Esophagus (tissue), 2 donors: ENCODE data around the gene GRHL1. TPM values are rescaled to one million over a fixed set of nuclear protein-coding genes. Genes with fewer than 3 reads are reported as not detected.
"Not testable (repeated sequence)": the region's sequence is repeated elsewhere in the genome, so short reads cannot be mapped to it uniquely, and the experiment has no call there.

Experiments
- H3K27ac ChIP-seq, 2 donors: one replicate each; pipeline ENCODE4 v1.5.1; 2013; ENCODE audit warnings: low read depth in 2 of 2, mild to moderate bottlenecking in 2 of 2, inconsistent platforms in 1 of 2, low read length in 1 of 2, moderate library complexity in 1 of 2
- H3K27me3 ChIP-seq, 2 donors: one replicate each; pipeline ENCODE4 v1.6.1; 2013; ENCODE audit warnings: low read length in 2 of 2, control low read depth in 1 of 2, mild to moderate bottlenecking in 1 of 2; ENCODE audit not compliant: insufficient read depth in 2 of 2, control insufficient read depth in 1 of 2
- H3K36me3 ChIP-seq, 2 donors: one replicate each; pipeline ENCODE4 v1.6.1; 2013; ENCODE audit warnings: low read length in 1 of 2; ENCODE audit not compliant: control insufficient read depth in 2 of 2, insufficient read depth in 2 of 2
- H3K4me1 ChIP-seq, 2 donors: one replicate each; pipeline ENCODE4 v1.6.1; 2013; ENCODE audit warnings: low read length in 1 of 2; ENCODE audit not compliant: control insufficient read depth in 2 of 2, insufficient read depth in 2 of 2
- H3K4me3 ChIP-seq, 2 donors: one replicate each; pipeline ENCODE4 v1.5.1; 2013; ENCODE audit warnings: low read length in 2 of 2, mild to moderate bottlenecking in 2 of 2, low read depth in 1 of 2, moderate library complexity in 1 of 2
- H3K9me3 ChIP-seq, 2 donors: one replicate each; pipeline ENCODE4 v1.6.1; 2013; ENCODE audit warnings: mild to moderate bottlenecking in 2 of 2, low read depth in 1 of 2, low read length in 1 of 2, moderate library complexity in 1 of 2; ENCODE audit not compliant: control insufficient read depth in 2 of 2, insufficient read depth in 1 of 2
- WGBS, 2 donors: extraction: QIAGEN DNeasy Blood & Tissue Kit; methylation state at CpG; one replicate each; pipeline ENCODE4 v1.1.7; 2013; 5-methylcytosine and 5-hydroxymethylcytosine counted together
- polyA plus RNA-seq, 2 donors: library from polyadenylated mRNA; stranded (reverse); fragments of 200-250 nt; gene quantifications; one replicate each; pipeline ENCODE4 v1.2.3, GENCODE V29; 2013
- donor health status: healthy with polysubstance abuse.
- donor health status: Bipolar disorder and iron deficiency.

Gene GRHL1
- polyA plus RNA-seq, 2 donors: 61.8 to 94.7 TPM

DNA sequence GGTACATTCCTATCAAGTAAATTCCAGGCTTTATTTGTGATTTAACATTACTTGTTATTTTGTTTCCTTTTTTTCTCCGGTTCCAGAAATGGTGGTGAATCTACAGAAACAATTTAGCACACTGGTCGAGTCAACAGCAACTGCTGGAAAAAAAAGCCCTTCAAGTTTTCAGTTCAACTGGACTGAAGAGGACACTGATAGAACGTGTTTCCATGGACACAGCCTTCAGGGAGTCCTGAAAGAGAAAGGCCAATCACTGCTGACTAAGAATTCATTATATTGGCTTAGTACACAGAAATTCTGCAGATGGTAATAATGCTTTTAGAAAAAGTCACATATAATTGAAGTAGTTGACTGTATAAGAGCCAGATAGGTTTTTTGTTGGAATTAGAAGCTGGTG, 32.0 kb upstream of the GRHL1 start:
- Histone ChIP-seq H3K36me3 (peaks cover 0 to 2% of the 10 kb centered on the region in 2 donors), H3K27ac (no peak overlapping the region), H3K9me3 (no peaks in the 10 kb centered on the region), H3K4me3 (no peak overlapping the region), H3K27me3 (no peaks in the 10 kb centered on the region), H3K4me1 (no peaks in the 10 kb centered on the region)
- WGBS, 2 donors: 86 to 90% methylated on average over 3 of the region's 3 CpGs

GRCh38 chr2:9927020-9927419, 24.5 kb upstream of the GRHL1 start:
- H3K27ac ChIP-seq, H3K27me3 ChIP-seq, H3K9me3 ChIP-seq, H3K36me3 ChIP-seq, H3K4me1 ChIP-seq, H3K4me3 ChIP-seq: not testable (repeated sequence)
- WGBS, 2 donors: 75 to 77% methylated on average over 2 of the region's 2 CpGs

DNA sequence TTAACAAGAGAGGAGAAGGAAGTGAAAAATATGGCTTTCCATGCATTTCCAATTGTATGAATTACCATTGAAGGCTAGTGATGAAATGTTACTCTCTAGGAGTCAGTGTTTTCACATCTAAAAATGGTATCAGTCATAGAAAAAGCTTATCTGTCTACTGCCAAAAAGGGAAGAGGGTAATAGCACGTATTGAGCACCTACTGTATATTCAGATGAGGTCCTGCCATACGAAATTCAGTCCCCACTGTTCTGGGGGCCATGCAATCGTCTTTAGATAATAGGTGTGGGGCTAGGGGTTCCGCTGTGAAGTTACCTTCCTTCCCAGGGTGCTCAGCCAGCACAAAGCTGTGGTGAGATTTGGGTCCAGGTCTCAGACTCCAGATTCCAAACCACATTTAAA, 14.2 kb upstream of the GRHL1 start:
- Histone ChIP-seq H3K9me3 (no peaks in the 10 kb centered on the region), H3K4me1 (peaks cover 0 to 12% of the 10 kb centered on the region in 2 donors), H3K27ac (no peak overlapping the region), H3K27me3 (no peaks in the 10 kb centered on the region), H3K4me3 (no peak overlapping the region), H3K36me3 (peaks cover 2 to 4% of the 10 kb centered on the region in 2 donors)
- 89 to 93% methylated on average over 4 of the region's 4 CpGs for WGBS, 2 donors

DNA sequence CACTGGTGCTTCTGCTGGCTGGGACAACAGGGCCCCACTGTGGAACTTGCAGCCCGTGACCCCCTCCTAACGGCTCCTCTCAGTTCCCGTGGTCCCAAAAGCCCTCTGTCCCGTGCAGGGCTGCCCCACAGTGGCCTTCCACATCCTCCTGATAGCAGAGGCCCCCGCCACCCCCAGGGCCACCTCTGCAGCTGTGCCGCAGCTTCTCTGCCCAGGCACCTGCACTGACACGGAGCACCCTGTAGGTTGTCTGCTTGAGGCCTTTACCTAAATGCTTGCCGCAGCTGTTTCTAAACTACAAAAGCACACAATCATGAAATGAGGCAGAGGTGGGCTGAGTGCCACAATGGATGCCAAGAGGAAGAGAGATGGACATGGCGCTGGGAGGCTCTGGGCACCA, 13.5 kb upstream of the GRHL1 start:
- Histone ChIP-seq H3K4me1 (peaks cover 0 to 13% of the 10 kb centered on the region in 2 donors), H3K36me3 (no peaks in the 10 kb centered on the region), H3K9me3 (no peaks in the 10 kb centered on the region), H3K27ac (no peak overlapping the region), H3K4me3 (no peak overlapping the region), H3K27me3 (no peaks in the 10 kb centered on the region)
- 81 to 85% methylated on average over 9 of the region's 9 CpGs for WGBS, 2 donors

GRCh38 chr2:9939587-9940485, 11.7 kb upstream of the GRHL1 start:
- Histone ChIP-seq H3K9me3 (no peaks in the 10 kb centered on the region), H3K36me3 (no peaks in the 10 kb centered on the region), H3K27me3 (no peaks in the 10 kb centered on the region), H3K4me1 (peaks cover 0 to 13% of the 10 kb centered on the region in 2 donors), H3K27ac (peak overlapping the region; percentile 74 to 89), H3K4me3 (no peak overlapping the region)
- WGBS, 2 donors: 54 to 57% methylated on average over 9 of the region's 9 CpGs

- peaks cover 0 to 16% of the 10 kb centered on the region in 2 donors for H3K4me1 ChIP-seq
- WGBS, 2 donors: 51 to 58% methylated on average over 13 of the region's 13 CpGs
- H3K27ac ChIP-seq: peak overlapping the region; percentile 82 to 93
These were observed 10.1 kb upstream of the GRHL1 start for GRCh38 chr2:9941196-9941995.

GRCh38 chr2:9941996-9942390, 9.5 kb upstream of the GRHL1 start:
- Histone ChIP-seq H3K36me3 (no peaks in the 10 kb centered on the region), H3K9me3 (no peaks in the 10 kb centered on the region), H3K4me1 (peaks cover 0 to 16% of the 10 kb centered on the region in 2 donors), H3K27me3 (no peaks in the 10 kb centered on the region), H3K27ac (peak overlapping the region; percentile 74 to 93), H3K4me3 (no peak overlapping the region)
- 61 to 67% methylated on average over 6 of the region's 6 CpGs for WGBS, 2 donors

More at GRCh38 chr2:9941196-9941995, 10.1 kb upstream of the GRHL1 start:
- Histone ChIP-seq H3K36me3 (no peaks in the 10 kb centered on the region), H3K9me3 (no peaks in the 10 kb centered on the region), H3K27me3 (no peaks in the 10 kb centered on the region), H3K4me3 (no peak overlapping the region)

- H3K27ac ChIP-seq: peak overlapping the region; percentile 64 to 95
- no peaks in the 10 kb centered on the region for H3K36me3 ChIP-seq
- peaks cover 0 to 15% of the 10 kb centered on the region in 2 donors for H3K4me1 ChIP-seq
- H3K27me3 ChIP-seq: no peaks in the 10 kb centered on the region
- no peak overlapping the region for H3K4me3 ChIP-seq
- WGBS, 2 donors: 36 to 49% methylated on average over 3 of the region's 3 CpGs
- no peaks in the 10 kb centered on the region for H3K9me3 ChIP-seq
These were observed 7.1 kb upstream of the GRHL1 start for GRCh38 chr2:9944330-9944758.

DNA sequence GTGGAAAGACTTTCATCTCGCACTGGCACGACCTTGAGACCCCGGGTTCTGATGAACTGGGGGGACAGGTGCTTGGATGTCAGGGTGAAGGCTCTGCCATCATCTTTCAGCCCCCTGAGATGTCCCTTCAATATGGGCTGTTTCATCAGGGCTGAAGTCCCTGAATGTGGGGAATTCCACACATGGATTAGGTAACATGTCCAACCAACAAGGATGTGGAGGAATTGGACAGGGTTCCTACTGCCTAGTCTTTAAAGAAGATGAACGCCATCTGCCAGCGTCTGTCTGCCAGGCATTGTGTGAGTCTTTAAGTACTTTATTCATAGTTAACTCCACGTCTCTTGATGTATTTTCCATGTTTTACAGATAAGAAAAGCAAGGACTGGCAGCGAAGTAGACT, 5.9 kb upstream of the GRHL1 start:
- H3K4me1 ChIP-seq: peaks cover 0 to 14% of the 10 kb centered on the region in 2 donors
- H3K9me3 ChIP-seq: no peaks in the 10 kb centered on the region
- H3K27ac ChIP-seq: peak overlapping the region; percentile 66 to 85

More for the DNA sequence above, 5.9 kb upstream of the GRHL1 start:
- WGBS, 2 donors: 56 to 72% methylated on average over 7 of the region's 7 CpGs
- H3K36me3 ChIP-seq: no peaks in the 10 kb centered on the region
- no peak overlapping the region for H3K4me3 ChIP-seq
- H3K27me3 ChIP-seq: no peaks in the 10 kb centered on the region
